NB4 (cell line): ENCODE results near the gene LRRC56.

Experiments
- TF ChIP-seq, protein P1 (sequence below): IDR thresholded peaks from one replicate; pipeline ENCODE4 v1.5.1; 2012; ENCODE audit warnings: low read depth, low read length
- TF ChIP-seq, protein P2 (sequence below): IDR thresholded peaks from 2 replicates; pipeline ENCODE4 v1.6.1; 2011; ENCODE audit warnings: low read depth, low read length

GRCh38 chr11:579830-580601 is 42.7 kb downstream of the LRRC56 start:
- TF ChIP-seq, protein P1, sequence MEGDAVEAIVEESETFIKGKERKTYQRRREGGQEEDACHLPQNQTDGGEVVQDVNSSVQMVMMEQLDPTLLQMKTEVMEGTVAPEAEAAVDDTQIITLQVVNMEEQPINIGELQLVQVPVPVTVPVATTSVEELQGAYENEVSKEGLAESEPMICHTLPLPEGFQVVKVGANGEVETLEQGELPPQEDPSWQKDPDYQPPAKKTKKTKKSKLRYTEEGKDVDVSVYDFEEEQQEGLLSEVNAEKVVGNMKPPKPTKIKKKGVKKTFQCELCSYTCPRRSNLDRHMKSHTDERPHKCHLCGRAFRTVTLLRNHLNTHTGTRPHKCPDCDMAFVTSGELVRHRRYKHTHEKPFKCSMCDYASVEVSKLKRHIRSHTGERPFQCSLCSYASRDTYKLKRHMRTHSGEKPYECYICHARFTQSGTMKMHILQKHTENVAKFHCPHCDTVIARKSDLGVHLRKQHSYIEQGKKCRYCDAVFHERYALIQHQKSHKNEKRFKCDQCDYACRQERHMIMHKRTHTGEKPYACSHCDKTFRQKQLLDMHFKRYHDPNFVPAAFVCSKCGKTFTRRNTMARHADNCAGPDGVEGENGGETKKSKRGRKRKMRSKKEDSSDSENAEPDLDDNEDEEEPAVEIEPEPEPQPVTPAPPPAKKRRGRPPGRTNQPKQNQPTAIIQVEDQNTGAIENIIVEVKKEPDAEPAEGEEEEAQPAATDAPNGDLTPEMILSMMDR: no peak
- TF ChIP-seq, protein P2, sequence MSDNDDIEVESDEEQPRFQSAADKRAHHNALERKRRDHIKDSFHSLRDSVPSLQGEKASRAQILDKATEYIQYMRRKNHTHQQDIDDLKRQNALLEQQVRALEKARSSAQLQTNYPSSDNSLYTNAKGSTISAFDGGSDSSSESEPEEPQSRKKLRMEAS: no peak
